ENCODE data around the gene SGCD. TPM values are rescaled to one million over a fixed set of nuclear protein-coding genes. Genes with fewer than 3 reads are reported as not detected.

Gene SGCD
- total and polyA plus RNA-seq, 2 experiments from 2014 or later = 0.77 to 1.3 TPM

- H3K27me3 ChIP-seq = no peaks in the 10 kb centered on the region
- no peak for DNase-seq (ENCODE audit: low read depth in 1 of 2, low spot score in 1 of 2)
Observed at GRCh38 chr5:156340893-156341292, 13.9 kb downstream of the SGCD start.

GRCh38 chr5:156350256-156350655 lies 23.3 kb downstream of the SGCD start:
- Histone ChIP-seq H3K27me3 (no peaks in the 10 kb centered on the region), H3K9me3 (ENCODE audit: low read depth) (no peaks in the 10 kb centered on the region), H3K4me1 (ENCODE audit: low read depth) (no peaks in the 10 kb centered on the region), H3K4me3 (no peak overlapping the region), H3K36me3 (no peaks in the 10 kb centered on the region), H3K27ac (no peak overlapping the region)
- DNase-seq (ENCODE audit: low read depth in 1 of 2, low spot score in 1 of 2) = no peak
- no peak for TF ChIP-seq CTCF (IDR thresholded peaks at IDR 0.05; ENCODE audit: low read depth, low read length)

More at GRCh38 chr5:156340893-156341292, 13.9 kb downstream of the SGCD start:
- Histone ChIP-seq H3K9me3 (ENCODE audit: low read depth) (no peaks in the 10 kb centered on the region), H3K36me3 (no peaks in the 10 kb centered on the region), H3K4me1 (ENCODE audit: low read depth) (no peaks in the 10 kb centered on the region), H3K4me3 (no peak overlapping the region), H3K27ac (no peak overlapping the region)
- no peak for TF ChIP-seq CTCF (IDR thresholded peaks at IDR 0.05; ENCODE audit: low read depth, low read length)

GRCh38 chr5:156351423-156351822 lies 24.5 kb downstream of the SGCD start:
- no peak for TF ChIP-seq CTCF (IDR thresholded peaks at IDR 0.05; ENCODE audit: low read depth, low read length)
- no peak for DNase-seq (ENCODE audit: low read depth in 1 of 2, low spot score in 1 of 2)
- Histone ChIP-seq H3K4me3 (no peak overlapping the region), H3K4me1 (ENCODE audit: low read depth) (no peaks in the 10 kb centered on the region), H3K36me3 (no peaks in the 10 kb centered on the region), H3K9me3 (ENCODE audit: low read depth) (no peaks in the 10 kb centered on the region), H3K27ac (no peak overlapping the region), H3K27me3 (no peaks in the 10 kb centered on the region)

GRCh38 chr5:156354571-156354970 lies 27.6 kb downstream of the SGCD start:
- H3K4me3 ChIP-seq = no peak overlapping the region
- no peak overlapping the region for H3K27ac ChIP-seq
- no peak for TF ChIP-seq CTCF (IDR thresholded peaks at IDR 0.05; ENCODE audit: low read depth, low read length)
- H3K4me1 ChIP-seq (ENCODE audit: low read depth) = no peaks in the 10 kb centered on the region
- no peaks in the 10 kb centered on the region for H3K36me3 ChIP-seq
- no peak for DNase-seq (ENCODE audit: low read depth in 1 of 2, low spot score in 1 of 2)
- H3K9me3 ChIP-seq (ENCODE audit: low read depth) = no peaks in the 10 kb centered on the region
- H3K27me3 ChIP-seq = no peaks in the 10 kb centered on the region

GRCh38 chr5:156356238-156356637 lies 29.3 kb downstream of the SGCD start:
- H3K36me3 ChIP-seq = no peaks in the 10 kb centered on the region
- H3K4me1 ChIP-seq (ENCODE audit: low read depth) = no peaks in the 10 kb centered on the region
- no peaks in the 10 kb centered on the region for H3K27me3 ChIP-seq
- no peaks in the 10 kb centered on the region for H3K9me3 ChIP-seq (ENCODE audit: low read depth)
- H3K27ac ChIP-seq = no peak overlapping the region
- TF ChIP-seq CTCF (IDR thresholded peaks at IDR 0.05; ENCODE audit: low read depth, low read length) = no peak
- H3K4me3 ChIP-seq = no peak overlapping the region
- peak in 1 of 2 donors; percentile 18 for DNase-seq (ENCODE audit: low read depth in 1 of 2, low spot score in 1 of 2)

GRCh38 chr5:156359476-156359875 lies 32.5 kb downstream of the SGCD start:
- Histone ChIP-seq H3K4me1 (ENCODE audit: low read depth) (no peaks in the 10 kb centered on the region), H3K36me3 (no peaks in the 10 kb centered on the region), H3K9me3 (ENCODE audit: low read depth) (no peaks in the 10 kb centered on the region), H3K27me3 (no peaks in the 10 kb centered on the region), H3K27ac (no peak overlapping the region), H3K4me3 (no peak overlapping the region)
- peak in 1 of 2 donors; percentile 51 for DNase-seq (ENCODE audit: low read depth in 1 of 2, low spot score in 1 of 2)
- no peak for TF ChIP-seq CTCF (IDR thresholded peaks at IDR 0.05; ENCODE audit: low read depth, low read length)
